HG02763 (cell line): ENCODE data around the gene CYP4F2.
"Not testable (repeated sequence)": the region's sequence is repeated elsewhere in the genome, so short reads cannot be mapped to it uniquely, and the experiment has no call there.

Experiments
- ATAC-seq: cut with Tn5 transposase; IDR thresholded peaks from one replicate; pipeline ENCODE4 v1.9.1; 2021; ENCODE audit warnings: mild to moderate bottlenecking, moderate library complexity; ENCODE audit not compliant: unreplicated experiment

Gene CYP4F2, protein sequence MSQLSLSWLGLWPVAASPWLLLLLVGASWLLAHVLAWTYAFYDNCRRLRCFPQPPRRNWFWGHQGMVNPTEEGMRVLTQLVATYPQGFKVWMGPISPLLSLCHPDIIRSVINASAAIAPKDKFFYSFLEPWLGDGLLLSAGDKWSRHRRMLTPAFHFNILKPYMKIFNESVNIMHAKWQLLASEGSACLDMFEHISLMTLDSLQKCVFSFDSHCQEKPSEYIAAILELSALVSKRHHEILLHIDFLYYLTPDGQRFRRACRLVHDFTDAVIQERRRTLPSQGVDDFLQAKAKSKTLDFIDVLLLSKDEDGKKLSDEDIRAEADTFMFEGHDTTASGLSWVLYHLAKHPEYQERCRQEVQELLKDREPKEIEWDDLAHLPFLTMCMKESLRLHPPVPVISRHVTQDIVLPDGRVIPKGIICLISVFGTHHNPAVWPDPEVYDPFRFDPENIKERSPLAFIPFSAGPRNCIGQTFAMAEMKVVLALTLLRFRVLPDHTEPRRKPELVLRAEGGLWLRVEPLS

DNA sequence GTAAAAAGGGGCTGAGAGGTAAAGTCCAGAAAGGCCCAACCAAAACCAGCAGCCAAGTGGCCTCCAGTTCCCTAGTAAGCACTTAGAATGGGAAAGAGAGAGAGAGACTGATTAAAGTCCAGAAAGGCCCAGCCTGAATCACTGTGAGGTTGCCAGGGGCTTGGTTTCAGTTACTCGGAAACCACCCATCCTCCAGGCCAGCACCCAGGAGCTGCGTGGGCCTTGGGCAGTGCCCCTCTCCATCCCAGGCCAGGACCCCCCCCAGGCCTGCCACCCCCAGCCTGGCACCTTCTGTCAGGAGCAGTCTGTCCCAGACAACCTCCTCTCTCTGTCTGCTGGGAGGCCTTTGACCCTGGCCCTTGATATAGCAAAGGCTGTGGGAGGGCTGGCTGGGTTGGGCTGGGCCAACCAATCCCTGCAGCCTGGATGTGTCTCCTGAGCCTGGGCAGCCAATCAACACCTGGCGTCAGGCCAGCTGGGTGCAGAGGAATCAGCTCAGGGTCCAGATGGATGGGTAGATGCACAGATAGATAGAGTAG is at the start of gene CYP4F2:
CYP4F2 (minus strand) TSS at position 337 of the 539 bp plus-strand sequence. CDS start 463 bp downstream, outside the sequence.
- ATAC-seq = no peak

- no peak for ATAC-seq
These were observed 47.4 kb upstream of the CYP4F2 start for GRCh38 chr19:15945301-15945700.

GRCh38 chr19:15944401-15944800 is 46.5 kb upstream of the CYP4F2 start:
- ATAC-seq = no peak

GRCh38 chr19:15937771-15938170 is 39.9 kb upstream of the CYP4F2 start:
- ATAC-seq = no peak

DNA sequence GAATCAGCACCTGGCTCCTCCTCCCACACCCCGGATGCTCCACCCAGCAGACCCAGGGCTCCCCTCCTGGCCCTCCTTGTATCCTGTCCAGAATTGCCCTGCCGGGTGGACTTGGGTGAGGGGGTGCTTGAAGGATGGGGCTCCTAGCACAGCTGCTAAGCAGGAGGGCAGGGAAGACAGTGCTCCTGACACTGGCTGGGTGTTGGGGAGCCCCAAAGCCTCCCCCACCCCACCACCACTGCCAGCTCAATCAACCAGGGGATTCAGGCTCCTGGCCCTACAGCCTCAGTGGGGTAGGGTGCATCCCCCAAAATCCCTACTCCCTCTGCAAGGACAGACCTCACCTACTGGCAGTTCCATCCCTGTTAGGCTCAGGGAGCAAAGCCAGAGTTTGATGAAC is 39.1 kb upstream of the CYP4F2 start:
- no peak for ATAC-seq

DNA sequence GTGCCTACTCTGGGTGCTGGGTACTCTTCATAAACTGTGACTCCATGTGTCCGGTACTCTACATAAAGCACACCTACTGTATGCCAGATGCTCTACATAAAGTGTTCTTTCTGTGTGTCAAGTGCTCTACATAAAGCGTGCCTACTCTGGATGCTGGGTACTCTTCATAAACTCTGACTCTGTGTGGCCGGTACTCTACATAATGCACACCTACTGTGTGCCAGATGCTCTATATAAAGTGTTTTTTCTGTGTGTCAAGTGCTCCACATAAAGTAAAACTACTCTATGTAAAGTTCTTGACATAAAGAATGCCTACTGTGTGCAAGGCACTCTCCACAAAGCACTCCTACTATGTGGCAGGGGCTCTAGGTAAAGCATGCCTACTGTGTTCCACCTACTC is 38.3 kb upstream of the CYP4F2 start:
- ATAC-seq = no peak

GRCh38 chr19:15935167-15935702 is 37.4 kb upstream of the CYP4F2 start:
- ATAC-seq = no peak

DNA sequence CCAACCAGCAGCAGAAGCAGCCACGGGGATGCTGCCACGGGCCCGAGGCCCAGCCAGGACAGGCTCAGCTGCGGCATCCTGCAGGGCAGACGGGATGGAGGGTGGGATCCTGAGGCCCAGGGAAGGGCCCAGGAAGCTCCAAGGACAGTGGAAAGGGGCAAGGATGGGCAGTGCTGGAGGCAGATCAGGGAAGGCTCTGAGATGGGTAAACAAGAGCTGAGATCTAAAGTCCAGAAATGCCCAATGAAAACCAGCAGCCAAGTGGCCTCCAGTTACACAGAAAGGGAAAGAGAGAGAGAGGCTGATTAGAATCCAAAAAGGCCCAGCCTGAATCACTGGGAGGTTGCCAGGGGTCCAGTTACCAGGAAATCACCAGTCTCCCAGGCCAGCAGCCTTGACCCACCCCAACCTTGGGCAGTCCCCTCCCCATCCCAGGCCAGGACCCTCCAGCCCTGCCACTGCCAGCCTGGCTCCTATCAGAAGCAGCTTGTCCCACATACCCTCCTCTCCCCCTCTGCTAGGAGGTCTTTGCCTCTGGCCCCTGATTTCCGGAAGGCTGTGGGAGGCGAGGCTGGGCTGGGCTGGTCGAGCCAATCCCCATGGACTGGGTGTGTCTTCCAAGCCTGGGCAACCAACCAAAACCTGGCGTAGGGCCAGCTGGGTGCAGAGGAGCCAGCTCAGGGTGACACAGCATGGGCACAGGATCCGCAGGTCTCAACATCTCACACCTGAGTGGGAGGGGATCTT is 36.6 kb upstream of the CYP4F2 start, which contains the start of gene CYP4F11:
CYP4F11 (minus strand) TSS at position 198 of the 747 bp plus-strand sequence; CDS start at position 77, 121 bp downstream.
- ATAC-seq = no peak

GRCh38 chr19:15933761-15934331 is 36.0 kb upstream of the CYP4F2 start:
- ATAC-seq = not testable (repeated sequence)

GRCh38 chr19:15928321-15928720 is 30.4 kb upstream of the CYP4F2 start:
- no peak for ATAC-seq

GRCh38 chr19:15926484-15926883 is 28.6 kb upstream of the CYP4F2 start:
- no peak for ATAC-seq

DNA sequence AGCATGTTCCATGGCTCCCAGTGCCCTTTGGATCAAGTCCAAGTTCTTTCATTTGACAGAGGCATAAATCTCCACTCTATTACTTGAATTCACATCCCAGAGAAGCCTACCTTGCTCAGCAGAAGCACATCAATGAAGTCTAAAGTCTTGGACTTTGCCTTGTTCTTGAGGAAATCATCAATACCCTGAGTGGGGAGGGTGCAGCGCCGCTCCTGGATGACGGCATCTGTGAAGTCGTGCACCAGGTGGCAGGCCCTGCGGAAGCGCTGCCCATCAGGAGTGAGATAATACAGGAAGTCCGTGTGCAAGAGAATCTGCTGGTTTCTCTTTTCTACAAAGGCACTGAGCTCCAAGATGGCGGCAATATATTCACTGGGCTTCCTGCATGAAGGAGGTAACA is 25.8 kb upstream of the CYP4F2 start:
- no peak for ATAC-seq

DNA sequence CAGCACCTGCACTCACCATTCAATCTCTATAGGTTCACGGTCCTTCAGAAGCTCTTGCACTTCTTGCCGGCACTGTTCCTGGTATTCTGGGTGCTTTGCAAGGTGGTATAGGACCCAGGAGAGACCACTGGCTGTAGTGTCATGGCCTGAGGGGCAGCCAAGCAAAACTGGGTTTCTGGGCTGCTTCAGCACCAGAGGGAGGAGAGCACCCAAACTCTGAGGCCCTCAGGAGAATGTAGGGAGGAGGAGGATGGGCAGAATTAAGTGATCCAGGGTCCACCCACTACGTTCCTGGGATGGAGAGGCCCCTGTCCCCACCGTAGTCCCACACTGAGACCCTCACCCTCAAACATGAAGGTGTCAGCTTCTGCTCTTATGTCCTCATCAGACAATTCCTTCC is 24.1 kb upstream of the CYP4F2 start:
- no peak for ATAC-seq

DNA sequence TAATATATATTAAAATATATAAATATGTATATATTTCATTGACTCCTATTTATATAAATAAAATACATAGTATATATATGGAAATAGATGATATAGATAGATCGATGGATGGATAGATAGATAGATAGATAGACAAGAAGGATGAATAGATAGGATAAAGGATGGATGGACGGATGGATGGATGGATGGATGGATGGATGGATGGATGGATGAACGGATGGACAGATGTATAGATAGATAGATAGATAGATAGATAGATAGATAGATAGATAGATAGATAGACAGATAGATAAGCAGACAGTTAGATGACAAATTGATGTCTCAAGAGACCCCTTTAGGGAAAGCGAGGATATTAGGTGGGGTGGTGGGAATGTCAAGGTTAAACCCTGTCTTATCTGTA is 21.4 kb upstream of the CYP4F2 start:
- no peak for ATAC-seq

GRCh38 chr19:15915109-15915508 is 17.2 kb upstream of the CYP4F2 start:
- no peak for ATAC-seq

GRCh38 chr19:15913830-15914229 is 16.0 kb upstream of the CYP4F2 start:
- no peak for ATAC-seq

GRCh38 chr19:15913384-15913783 is 15.5 kb upstream of the CYP4F2 start:
- ATAC-seq = no peak

DNA sequence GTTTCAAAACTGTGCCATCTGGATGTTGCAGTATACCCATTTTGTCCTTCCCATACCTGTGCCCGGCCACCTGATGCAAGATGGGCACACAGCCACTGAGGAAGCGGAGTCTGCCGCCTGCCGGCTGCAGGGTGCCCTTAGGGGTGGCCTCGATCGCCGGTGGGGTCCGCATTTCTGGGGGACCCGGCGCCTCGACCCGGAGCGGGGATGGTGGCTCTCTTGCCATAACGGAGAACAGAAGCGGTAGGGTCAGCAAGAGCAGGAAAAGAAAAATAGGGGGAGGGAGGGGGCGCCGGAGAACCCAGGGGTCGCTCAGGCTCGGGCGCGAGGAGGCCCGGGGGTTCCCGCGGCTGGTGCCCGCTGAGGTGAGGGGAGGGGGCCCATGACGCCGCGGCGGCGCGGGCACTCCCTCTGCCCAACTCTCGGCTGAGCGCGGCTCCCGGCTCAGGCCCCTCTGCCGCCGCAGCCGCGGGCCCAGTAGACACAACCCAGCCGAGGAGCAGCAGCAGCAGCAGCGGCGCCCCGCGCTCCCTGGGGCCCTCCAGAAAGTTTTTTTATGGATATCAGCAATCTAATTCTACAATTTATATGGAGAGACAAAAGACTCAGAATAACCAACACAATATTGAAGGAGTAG is 13.8 kb upstream of the CYP4F2 start:
- ATAC-seq = no peak

GRCh38 chr19:15905026-15905425 is 7.2 kb upstream of the CYP4F2 start:
- ATAC-seq = no peak

DNA sequence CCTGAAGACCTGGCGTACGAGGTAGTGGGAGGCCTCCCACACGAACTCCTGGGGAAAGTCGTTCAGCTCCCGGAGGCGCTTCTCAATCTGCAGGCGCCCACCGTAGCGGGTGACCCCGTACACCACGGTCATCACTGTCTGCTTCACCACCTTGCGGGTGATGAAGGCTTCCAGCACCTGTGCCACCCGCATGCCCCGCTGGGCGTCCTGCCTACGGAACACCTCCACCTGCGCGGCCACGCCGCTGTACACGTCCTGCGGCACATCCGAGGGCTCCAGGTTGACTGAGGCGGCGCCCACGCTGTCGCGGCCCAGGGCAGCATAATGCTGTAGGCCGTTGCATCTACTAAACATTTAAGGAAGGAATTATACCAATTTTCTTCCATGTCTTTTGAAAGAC is 5.0 kb upstream of the CYP4F2 start:
- not testable (repeated sequence) for ATAC-seq
